Parathyroid adenoma (tissue), 2 donors: ENCODE results near the gene CKM.

ENCODE experiments used
- H2AFZ ChIP-seq: fragments of 300-600 bp; sonication (generic); one replicate; pipeline ENCODE4 v1.7.0; 2017; ENCODE audit warnings: antibody characterized with exemption, mild to moderate bottlenecking
- H3K27ac ChIP-seq: fragments of 300-600 bp; sonication (generic); one replicate; pipeline ENCODE4 v1.7.0; 2017
- H3K27me3 ChIP-seq: fragments of 300-600 bp; sonication (generic); one replicate; pipeline ENCODE4 v1.7.0; 2017; ENCODE audit warnings: low read length; ENCODE audit not compliant: control insufficient read depth, insufficient read depth
- H3K36me3 ChIP-seq: fragments of 300-600 bp; sonication (generic); one replicate; pipeline ENCODE4 v1.7.0; 2017; ENCODE audit warnings: low read length; ENCODE audit not compliant: control insufficient read depth, insufficient read depth
- H3K4me1 ChIP-seq: fragments of 300-600 bp; sonication (generic); one replicate; pipeline ENCODE4 v1.7.0; 2017; ENCODE audit warnings: control low read depth
- H3K4me2 ChIP-seq: fragments of 300-600 bp; sonication (generic); one replicate; pipeline ENCODE4 v1.7.0; 2017; ENCODE audit warnings: low read length
- H3K4me3 ChIP-seq: fragments of 300-600 bp; sonication (generic); one replicate; pipeline ENCODE4 v1.7.0; 2017; ENCODE audit warnings: low read depth, low read length
- H3K79me2 ChIP-seq: fragments of 300-600 bp; sonication (generic); one replicate; pipeline ENCODE4 v1.7.0; 2017; ENCODE audit warnings: control low read depth
- H3K9ac ChIP-seq: fragments of 300-600 bp; sonication (generic); one replicate; pipeline ENCODE4 v1.7.0; 2017; ENCODE audit warnings: mild to moderate bottlenecking
- H3K9me3 ChIP-seq: fragments of 300-600 bp; sonication (generic); one replicate; pipeline ENCODE4 v1.7.0; 2017; ENCODE audit warnings: low read length; ENCODE audit not compliant: control insufficient read depth
- CTCF ChIP-seq: fragments of 300-600 bp; sonication (generic); IDR thresholded peaks from one replicate; pipeline ENCODE4 v1.7.0; 2017; ENCODE audit warnings: antibody characterized with exemption, mild to moderate bottlenecking
- donor health status: primary hyperparathyroidism.

Gene CKM

GRCh38 chr19:45347570-45348366, 25.1 kb upstream of the CKM start:
- Histone ChIP-seq H3K36me3 (no peaks in the 10 kb centered on the region), H3K27me3 (no peaks in the 10 kb centered on the region), H3K27ac (no peak overlapping the region)

GRCh38 chr19:45346449-45346848, 23.8 kb upstream of the CKM start:
- no peak overlapping the region for H3K9ac ChIP-seq
- H3K36me3 ChIP-seq: no peaks in the 10 kb centered on the region
- TF ChIP-seq CTCF: no peak
- H3K27ac ChIP-seq: no peak overlapping the region
- no peak overlapping the region for H2AFZ ChIP-seq
- no peaks in the 10 kb centered on the region for H3K4me1 ChIP-seq
- no peaks in the 10 kb centered on the region for H3K79me2 ChIP-seq
- no peak overlapping the region for H3K4me2 ChIP-seq
- no peaks in the 10 kb centered on the region for H3K9me3 ChIP-seq
- no peaks in the 10 kb centered on the region for H3K27me3 ChIP-seq
- no peak overlapping the region for H3K4me3 ChIP-seq

More at GRCh38 chr19:45347570-45348366, 25.1 kb upstream of the CKM start:
- no peaks in the 10 kb centered on the region for H3K4me1 ChIP-seq
- H3K9ac ChIP-seq: no peak overlapping the region
- no peak overlapping the region for H3K4me3 ChIP-seq
- no peak overlapping the region for H2AFZ ChIP-seq
- H3K79me2 ChIP-seq: no peaks in the 10 kb centered on the region
- TF ChIP-seq CTCF: no peak
- H3K4me2 ChIP-seq: no peak overlapping the region
- H3K9me3 ChIP-seq: no peaks in the 10 kb centered on the region

- Histone ChIP-seq H3K79me2 (no peaks in the 10 kb centered on the region), H3K4me1 (no peaks in the 10 kb centered on the region), H3K27ac (no peak overlapping the region), H3K4me2 (no peak overlapping the region), H3K27me3 (no peaks in the 10 kb centered on the region), H2AFZ (no peak overlapping the region), H3K9me3 (no peaks in the 10 kb centered on the region), H3K9ac (no peak overlapping the region), H3K36me3 (no peaks in the 10 kb centered on the region), H3K4me3 (no peak overlapping the region)
- no peak for TF ChIP-seq CTCF
These were observed 22.8 kb upstream of the CKM start for GRCh38 chr19:45345506-45345860.

- Histone ChIP-seq H3K4me3 (no peak overlapping the region), H3K4me1 (no peaks in the 10 kb centered on the region), H2AFZ (no peak overlapping the region), H3K36me3 (no peaks in the 10 kb centered on the region), H3K9ac (no peak overlapping the region), H3K79me2 (no peaks in the 10 kb centered on the region), H3K9me3 (no peaks in the 10 kb centered on the region), H3K27me3 (no peaks in the 10 kb centered on the region), H3K27ac (no peak overlapping the region), H3K4me2 (no peak overlapping the region)
- no peak for TF ChIP-seq CTCF
These were observed 22.2 kb upstream of the CKM start for GRCh38 chr19:45344621-45345505.
